Keratinocyte (primary cell): ENCODE data around the gene KANK2. TPM values are rescaled to one million over a fixed set of nuclear protein-coding genes. Genes with fewer than 3 reads are reported as not detected.

Experiments
- DNase-seq: peaks from one replicate; pipeline ENCODE4 v3.0.0-alpha.2; 2011; ENCODE audit warnings: low read depth, missing footprints, low spot score
- FAIRE-seq: peaks from 2 replicates; lab custom pipeline; 2011; peaks lifted over from hg19 to GRCh38; lab: Jason Lieb, UNC
- H2AFZ ChIP-seq: 2 replicates; pipeline ENCODE4 v1.6.0; 2012; ENCODE audit warnings: low read length, control low read depth, inconsistent platforms; ENCODE audit not compliant: control insufficient read depth
- H3K27ac ChIP-seq: 2 replicates; pipeline ENCODE4 v1.5.1; 2011; ENCODE audit warnings: low read length; ENCODE audit not compliant: control insufficient read depth, insufficient read depth
- H3K27me3 ChIP-seq: 3 replicates; pipeline ENCODE4 v1.6.0; 2011; ENCODE audit warnings: low read length; ENCODE audit not compliant: control insufficient read depth, insufficient read depth; ENCODE audit errors: extremely low read depth
- H3K36me3 ChIP-seq, 2 experiments: 2 replicates in 1 of 2; 3 replicates in 1 of 2; pipeline ENCODE4 v1.5.1; 2011; ENCODE audit warnings: low read length in 2 of 2, mild to moderate bottlenecking in 1 of 2; ENCODE audit not compliant: control insufficient read depth in 2 of 2, insufficient read depth in 2 of 2; ENCODE audit errors: extremely low read depth in 1 of 2
- H3K4me1 ChIP-seq: 3 replicates; pipeline ENCODE4 v1.5.1; 2011; ENCODE audit warnings: low read length; ENCODE audit not compliant: control insufficient read depth, insufficient read depth; ENCODE audit errors: extremely low read depth
- H3K4me2 ChIP-seq: 3 replicates; pipeline ENCODE4 v1.6.0; 2011; ENCODE audit warnings: low read depth, low read length; ENCODE audit not compliant: control insufficient read depth, insufficient read depth; ENCODE audit errors: extremely low read depth
- H3K4me3 ChIP-seq, 3 experiments: fragments of 200-600 bp in 1 of 3; sonication (generic) in 1 of 3; 2 replicates in 2 of 3; 3 replicates in 1 of 3; pipeline ENCODE4 v1.5.1; 2011 to 2016; ENCODE audit warnings: low read length in 3 of 3, mild to moderate bottlenecking in 3 of 3, control low read depth in 2 of 3, inconsistent platforms in 1 of 3, low read depth in 1 of 3, mixed read lengths in 1 of 3, mixed run types in 1 of 3, moderate library complexity in 1 of 3; ENCODE audit not compliant: control insufficient read depth in 2 of 3, insufficient read depth in 2 of 3; ENCODE audit errors: extremely low read depth in 1 of 3
- H3K79me2 ChIP-seq: 2 replicates; pipeline ENCODE4 v1.6.0; 2012; ENCODE audit warnings: low read length; ENCODE audit not compliant: control insufficient read depth, insufficient read depth
- H3K9ac ChIP-seq: 3 replicates; pipeline ENCODE4 v1.6.0; 2011; ENCODE audit warnings: low read length; ENCODE audit not compliant: control insufficient read depth, insufficient read depth; ENCODE audit errors: extremely low read depth
- H3K9me1 ChIP-seq: 3 replicates; pipeline ENCODE4 v1.6.0; 2011; ENCODE audit warnings: low read length; ENCODE audit not compliant: control insufficient read depth, insufficient read depth; ENCODE audit errors: extremely low read depth
- H3K9me3 ChIP-seq: 2 replicates; pipeline ENCODE4 v1.5.1; 2012; ENCODE audit warnings: low read depth, low read length; ENCODE audit not compliant: control insufficient read depth
- H4K20me1 ChIP-seq: 3 replicates; pipeline ENCODE4 v1.6.0; 2011; ENCODE audit warnings: low read length; ENCODE audit not compliant: control insufficient read depth, insufficient read depth; ENCODE audit errors: extremely low read depth
- CTCF ChIP-seq, 3 experiments: IDR thresholded peaks in 1 of 3; conservative IDR thresholded peaks in 1 of 3; optimal IDR thresholded peaks in 1 of 3; 2 replicates in 2 of 3; 3 replicates in 1 of 3; pipeline versions ENCODE3 to v1.5.1; 2011; ENCODE audit warnings: low read length in 3 of 3, mild to moderate bottlenecking in 3 of 3, moderate library complexity in 2 of 3, control low read depth in 1 of 3, inconsistent platforms in 1 of 3; ENCODE audit not compliant: insufficient read depth in 2 of 3; ENCODE audit errors: extremely low read depth in 1 of 3
- EZH2 ChIP-seq: IDR thresholded peaks from one replicate; pipeline ENCODE4 v1.6.1; 2012; ENCODE audit warnings: inconsistent platforms, mild to moderate bottlenecking, low read length, moderate library complexity
- dilution Hi-C: fragments of 300-500 bp; cut with MboI; formaldehyde crosslinking; loops from one replicate; pipeline ENCODE4 v1.7.0; 2020; ENCODE audit warnings: low sequenced_read_pairs; ENCODE audit not compliant: extremely low pct_ligation_motif_present
- polyA plus RNA-seq, 5 experiments: library from polyadenylated mRNA; depleted of rRNA in 3 of 5; stranded (reverse) in 3 of 5; stranded (forward) in 1 of 5; unstranded in 1 of 5; fragments of >200 nt; gene quantifications; 1 replicate in 1 of 5; 2 replicates in 3 of 5; 3 replicates in 1 of 5; pipeline versions ENCODE4 v1.2.1 to v1.2.3, GENCODE V29; 2011 to 2012; ENCODE audit warnings: missing spikeins in 2 of 5, low read depth in 1 of 5, low replicate concordance in 1 of 5

The KANK2 gene
- polyA plus RNA-seq, 1 donor (not counting 4 experiments of a cell fraction or from before 2014, with no cell fraction given) = 2.8 TPM

- TF ChIP-seq CTCF (optimal IDR thresholded peaks at IDR 0.05 in 1 of 3, IDR thresholded peaks at IDR 0.05 in 1 of 3, conservative IDR thresholded peaks at IDR 0.05 in 1 of 3; ENCODE audit: extremely low read depth in 1 of 3, insufficient read depth in 2 of 3, low read length in 3 of 3) = no peak
- Histone ChIP-seq H3K4me2 (no peak overlapping the region), H3K9me3 (no peaks in the 10 kb centered on the region), H3K4me1 (no peaks in the 10 kb centered on the region), H3K27ac (no peak overlapping the region), H3K27me3 (no peaks in the 10 kb centered on the region), H3K4me3 (no peak overlapping the region), H2AFZ (no peak overlapping the region), H3K9ac (no peak overlapping the region), H3K79me2 (no peaks in the 10 kb centered on the region), H4K20me1 (no peaks in the 10 kb centered on the region), H3K36me3 (peaks cover 3 to 9% of the 10 kb centered on the region in 2 experiments), H3K9me1 (no peaks in the 10 kb centered on the region)
- dilution Hi-C loops = no loop called here
- FAIRE-seq = no peak
- DNase-seq = no peak
Measured at GRCh38 chr19:11200015-11200574, 2.8 kb upstream of the KANK2 start.

- H3K4me1 ChIP-seq = no peaks in the 10 kb centered on the region
Measured at GRCh38 chr19:11199517-11199916, 2.2 kb upstream of the KANK2 start.

More at GRCh38 chr19:11199517-11199916, 2.2 kb upstream of the KANK2 start:
- dilution Hi-C loops = no loop called here
- no peak for FAIRE-seq
- Histone ChIP-seq H3K9ac (no peak overlapping the region), H3K9me1 (no peaks in the 10 kb centered on the region), H3K4me2 (no peak overlapping the region), H3K4me3 (no peak overlapping the region), H3K79me2 (no peaks in the 10 kb centered on the region), H4K20me1 (no peaks in the 10 kb centered on the region), H3K27me3 (no peaks in the 10 kb centered on the region), H3K36me3 (peaks cover 3 to 9% of the 10 kb centered on the region in 2 experiments), H3K9me3 (no peaks in the 10 kb centered on the region), H3K27ac (no peak overlapping the region), H2AFZ (no peak overlapping the region)
- TF ChIP-seq CTCF (optimal IDR thresholded peaks at IDR 0.05 in 1 of 3, IDR thresholded peaks at IDR 0.05 in 1 of 3, conservative IDR thresholded peaks at IDR 0.05 in 1 of 3; ENCODE audit: extremely low read depth in 1 of 3, insufficient read depth in 2 of 3, low read length in 3 of 3) (no peak), EZH2 (no peak)
- no peak for DNase-seq
